Measurements from ENCODE around the gene OR10C1. TPM values are rescaled to one million over a fixed set of nuclear protein-coding genes. Genes with fewer than 3 reads are reported as not detected.

OR10C1 gene
- total and polyA plus RNA-seq, 2 of the 13 experiments (the other 11 are each of a cell fraction or from before 2014, with no cell fraction given): 0.04 TPM; not detected in 1

- in situ Hi-C loops (cut with HindIII; ENCODE audit: extremely low pct_ligation_motif_present, low pct_unique_long_range_greater_than_20kb) (no loop called here), intact Hi-C loops (cut with micrococcal nuclease; ENCODE audit: unreplicated experiment) (no loop called here)
- H3K36me3 ChIP-seq (replicated peaks in 1 of 2; ENCODE audit: control insufficient read depth in 1 of 2, insufficient read depth in 2 of 2, low read length in 2 of 2): no peaks in the 10 kb centered on the region
- BruUV-seq (replicated peaks): no TSS peak
- 10% methylated on average over 2 of the region's 2 CpGs for WGBS (ENCODE audit: low lambda C conversion rate)
- no peaks in the 10 kb centered on the region for H3K9me3 ChIP-seq (ENCODE audit: low read length)
- ChIA-PET CTCF (ENCODE audit: low intra/inter-chr PET ratio, low total read pairs) (no interaction called here), POLR2A (no interaction called here)
- no peak for ATAC-seq
- no peak for FAIRE-seq
- DNase-seq (ENCODE audit: low spot score): no peak
- H3K4me1 ChIP-seq (ENCODE audit: insufficient read depth, low read length): no peaks in the 10 kb centered on the region
- no peak overlapping the region for H2AFZ ChIP-seq (ENCODE audit: low read length)
- H3K27me3 ChIP-seq (ENCODE audit: control insufficient read depth in 1 of 2, insufficient read depth in 2 of 2, low read length in 2 of 2): no peaks in the 10 kb centered on the region
- H3K79me2 ChIP-seq (ENCODE audit: insufficient read depth, low read length): no peaks in the 10 kb centered on the region
- H3K27ac ChIP-seq (ENCODE audit: extremely low read length, insufficient read depth, low read length): no peak overlapping the region
- H3K4me3 ChIP-seq (replicated peaks in 1 of 3; ENCODE audit: insufficient read depth in 1 of 3, low read depth in 2 of 3, low read length in 3 of 3): no peak overlapping the region
- H3K4me2 ChIP-seq (ENCODE audit: low read depth, low read length): no peak overlapping the region
- TF ChIP-seq ZNF468 (CRISPR knock-in tag; IDR thresholded peaks at IDR 0.05): no peak
- H4K20me1 ChIP-seq (ENCODE audit: insufficient read depth, low read length): no peaks in the 10 kb centered on the region
- no peak overlapping the region for H3K9ac ChIP-seq (ENCODE audit: insufficient read depth, low read depth, low read length)
Measured at GRCh38 chr6:29399525-29399924, 39.6 kb upstream of the OR10C1 start.

- Histone ChIP-seq H2AFZ (ENCODE audit: low read length) (no peak overlapping the region), H3K4me3 (replicated peaks in 1 of 3; ENCODE audit: insufficient read depth in 1 of 3, low read depth in 2 of 3, low read length in 3 of 3) (no peak overlapping the region), H4K20me1 (ENCODE audit: insufficient read depth, low read length) (no peaks in the 10 kb centered on the region), H3K9me3 (ENCODE audit: low read length) (no peaks in the 10 kb centered on the region), H3K36me3 (replicated peaks in 1 of 2; ENCODE audit: control insufficient read depth in 1 of 2, insufficient read depth in 2 of 2, low read length in 2 of 2) (no peaks in the 10 kb centered on the region), H3K9ac (ENCODE audit: insufficient read depth, low read depth, low read length) (no peak overlapping the region), H3K27me3 (ENCODE audit: control insufficient read depth in 1 of 2, insufficient read depth in 2 of 2, low read length in 2 of 2) (no peaks in the 10 kb centered on the region), H3K4me1 (ENCODE audit: insufficient read depth, low read length) (no peaks in the 10 kb centered on the region), H3K79me2 (ENCODE audit: insufficient read depth, low read length) (no peaks in the 10 kb centered on the region), H3K27ac (ENCODE audit: extremely low read length, insufficient read depth, low read length) (no peak overlapping the region), H3K4me2 (ENCODE audit: low read depth, low read length) (no peak overlapping the region)
- WGBS (ENCODE audit: low lambda C conversion rate): 4% methylated on average over 1 of the region's 1 CpG
- intact Hi-C loops (cut with micrococcal nuclease; ENCODE audit: unreplicated experiment) (no loop called here), in situ Hi-C loops (cut with HindIII; ENCODE audit: extremely low pct_ligation_motif_present, low pct_unique_long_range_greater_than_20kb) (no loop called here)
- no peak for DNase-seq (ENCODE audit: low spot score)
- FAIRE-seq: no peak
- no peak for ATAC-seq
- ChIA-PET CTCF (ENCODE audit: low intra/inter-chr PET ratio, low total read pairs) (no interaction called here), POLR2A (no interaction called here)
- TF ChIP-seq CEBPZ (IDR thresholded peaks at IDR 0.05; ENCODE audit: low read length) (no peak), MAFF (IDR thresholded peaks at IDR 0.05; ENCODE audit: low read depth, low read length) (peak; percentile 62), ASH2L (IDR thresholded peaks at IDR 0.05; ENCODE audit: insufficient read length, low read depth, low read length) (no peak), ZNF564 (CRISPR knock-in tag; IDR thresholded peaks at IDR 0.05) (no peak), CC2D1A (CRISPR knock-in tag; IDR thresholded peaks at IDR 0.05) (no peak), ZNF383 (CRISPR knock-in tag; IDR thresholded peaks at IDR 0.05; ENCODE audit: borderline replicate concordance) (no peak), PHF21A (CRISPR knock-in tag; IDR thresholded peaks at IDR 0.05) (no peak), ATF3 (CRISPR knock-in tag; IDR thresholded peaks at IDR 0.05) (no peak), ZNF24 (IDR thresholded peaks at IDR 0.05) (no peak), EEA1 (CRISPR knock-in tag; IDR thresholded peaks at IDR 0.05; ENCODE audit: borderline replicate concordance) (no peak), MAFK (conservative IDR thresholded peaks at IDR 0.05 in 1 of 2, IDR thresholded peaks at IDR 0.05 in 1 of 2; ENCODE audit: low read length in 2 of 2) (peak; percentile 61 to 83)
- BruUV-seq (replicated peaks): no TSS peak
Measured at GRCh38 chr6:29403801-29404200, 35.3 kb upstream of the OR10C1 start.

Data from HepG2 (cell line).